Neuronal stem cell (in vitro differentiated cells): ENCODE measurements around the gene ATP4A.
A peak's percentile ranks its signal among the peaks of the same experiment; 100 is the strongest.

ENCODE experiments used
- DNase-seq: peaks from one replicate; pipeline ENCODE4 v3.0.0-alpha.2; 2013; ENCODE audit warnings: low spot score
- H2AFZ ChIP-seq: one replicate; pipeline ENCODE4 v1.6.1; 2013; ENCODE audit warnings: mild to moderate bottlenecking, low read length, inconsistent platforms
- H2AK5ac ChIP-seq: 2 replicates; pipeline ENCODE4 v1.6.1; 2013; ENCODE audit warnings: low read depth, mild to moderate bottlenecking, inconsistent platforms, low read length, moderate library complexity, mixed read lengths
- H2BK120ac ChIP-seq: 2 replicates; pipeline ENCODE4 v1.6.1; 2013; ENCODE audit warnings: low read depth, mild to moderate bottlenecking, inconsistent platforms, low read length, moderate library complexity, mixed read lengths
- H2BK12ac ChIP-seq: one replicate; pipeline ENCODE4 v1.6.1; 2013; ENCODE audit warnings: low read length, inconsistent platforms
- H2BK15ac ChIP-seq: 2 replicates; pipeline ENCODE4 v1.6.1; 2013; ENCODE audit warnings: mild to moderate bottlenecking, low read length, inconsistent platforms, mixed read lengths
- H2BK5ac ChIP-seq: one replicate; pipeline ENCODE4 v1.6.1; 2013; ENCODE audit warnings: inconsistent platforms, mild to moderate bottlenecking, low read length, moderate library complexity
- H3K14ac ChIP-seq: one replicate; pipeline ENCODE4 v1.6.1; 2013; ENCODE audit warnings: low read length, inconsistent platforms
- H3K18ac ChIP-seq: 2 replicates; pipeline ENCODE4 v1.6.1; 2013; ENCODE audit warnings: low read length, inconsistent platforms
- H3K23ac ChIP-seq: 2 replicates; pipeline ENCODE4 v1.6.1; 2013; ENCODE audit warnings: low read depth, mild to moderate bottlenecking, mixed read lengths, low read length, inconsistent platforms; ENCODE audit not compliant: poor library complexity
- H3K27ac ChIP-seq: replicated peaks from 3 replicates; pipeline ENCODE4 v1.5.1; 2013; ENCODE audit warnings: low read length, inconsistent platforms
- H3K27me3 ChIP-seq, 3 experiments: 2 replicates each; pipeline ENCODE4 v1.6.1; 2013; ENCODE audit warnings: low read length in 3 of 3, mild to moderate bottlenecking in 2 of 3, inconsistent platforms in 1 of 3, low read depth in 1 of 3, mixed read lengths in 1 of 3, moderate library complexity in 1 of 3; ENCODE audit not compliant: control insufficient read depth in 3 of 3, insufficient read depth in 3 of 3
- H3K36me3 ChIP-seq, 2 donors: replicated peaks in 1 of 2; 2 replicates each; pipeline ENCODE4 v1.6.1; 2013; ENCODE audit warnings: low read length in 2 of 2; ENCODE audit not compliant: control insufficient read depth in 2 of 2, insufficient read depth in 2 of 2
- H3K4ac ChIP-seq: 2 replicates; pipeline ENCODE4 v1.6.1; 2013; ENCODE audit warnings: inconsistent platforms, mild to moderate bottlenecking, low read length, moderate library complexity
- H3K4me1 ChIP-seq, 2 donors: 1 replicate in 1 of 2; 2 replicates in 1 of 2; pipeline ENCODE4 v1.6.1; 2013; ENCODE audit warnings: low read length in 2 of 2, low read depth in 1 of 2; ENCODE audit not compliant: control insufficient read depth in 2 of 2, insufficient read depth in 1 of 2
- H3K4me2 ChIP-seq: one replicate; pipeline ENCODE4 v1.6.1; 2013; ENCODE audit warnings: mild to moderate bottlenecking, low read length, inconsistent platforms; ENCODE audit not compliant: insufficient read depth, poor library complexity, severe bottlenecking
- H3K4me3 ChIP-seq, 2 donors: 2 replicates each; pipeline ENCODE4 v1.5.1; 2013; ENCODE audit warnings: low read length in 2 of 2, mild to moderate bottlenecking in 2 of 2, inconsistent platforms in 1 of 2, moderate library complexity in 1 of 2
- H3K79me1 ChIP-seq: one replicate; pipeline ENCODE4 v1.6.1; 2013; ENCODE audit warnings: low read depth, mild to moderate bottlenecking, inconsistent platforms, low read length, moderate library complexity
- H3K9ac ChIP-seq: one replicate; pipeline ENCODE4 v1.6.1; 2013; ENCODE audit warnings: mild to moderate bottlenecking, low read depth, low read length, inconsistent platforms; ENCODE audit not compliant: poor library complexity
- H3K9me3 ChIP-seq, 2 donors: replicated peaks in 1 of 2; 2 replicates each; pipeline versions ENCODE3 to v1.6.1; 2013; ENCODE audit warnings: low read length in 2 of 2, mild to moderate bottlenecking in 2 of 2, inconsistent platforms in 1 of 2, low read depth in 1 of 2, mixed read lengths in 1 of 2, moderate library complexity in 1 of 2; ENCODE audit not compliant: control insufficient read depth in 2 of 2, insufficient read depth in 1 of 2
- H4K8ac ChIP-seq: one replicate; pipeline ENCODE4 v1.6.1; 2013; ENCODE audit warnings: low read depth, mild to moderate bottlenecking, inconsistent platforms, low read length, moderate library complexity
- H4K91ac ChIP-seq: one replicate; pipeline ENCODE4 v1.6.1; 2013; ENCODE audit warnings: low read length, low read depth, mild to moderate bottlenecking, inconsistent platforms; ENCODE audit not compliant: poor library complexity
- WGBS, 2 donors: extraction: QIAGEN DNeasy Blood & Tissue Kit; methylation state at CpG; one replicate each; pipeline ENCODE4 v1.1.7; 2013; ENCODE audit warnings: missing lambda C conversion rate in 2 of 2, mixed read lengths in 1 of 2; ENCODE audit not compliant: insufficient read length in 2 of 2, insufficient replicate concordance in 1 of 2; ENCODE audit errors: extremely low coverage in 2 of 2; 5-methylcytosine and 5-hydroxymethylcytosine counted together

Gene ATP4A

GRCh38 chr19:35592226-35592625, 28.8 kb upstream of the ATP4A start:
- no peak overlapping the region for H4K91ac ChIP-seq

DNA sequence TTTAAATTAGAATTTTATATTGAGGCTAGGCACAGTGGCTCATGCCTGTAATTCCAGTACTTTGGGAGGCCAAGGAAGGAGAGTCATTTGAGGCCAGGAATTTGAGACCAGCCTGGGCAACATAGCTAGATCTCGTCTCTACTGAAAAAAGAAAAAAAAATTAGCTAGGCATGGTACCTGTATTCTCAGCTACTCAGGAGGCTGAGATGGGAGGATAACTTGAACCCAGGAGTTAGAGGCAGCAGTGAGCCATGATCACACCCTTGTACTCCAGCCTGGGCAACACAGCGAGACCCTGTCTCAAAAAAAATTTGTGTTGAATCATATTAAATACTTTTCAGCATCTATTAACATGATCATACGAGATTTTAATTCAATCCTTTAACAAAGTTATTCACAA, 27.4 kb upstream of the ATP4A start:
- no peaks in the 10 kb centered on the region for H3K79me1 ChIP-seq
- H2AK5ac ChIP-seq, result no peak overlapping the region
- no peak overlapping the region for H3K4ac ChIP-seq
- H3K9me3 ChIP-seq, result no peaks in the 10 kb centered on the region
- H3K4me2 ChIP-seq, result no peak overlapping the region
- H3K23ac ChIP-seq, result no peak overlapping the region
- H3K27me3 ChIP-seq, result peaks cover 0 to 3% (median 0%) of the 10 kb centered on the region in 3 experiments
- no peak overlapping the region for H2BK15ac ChIP-seq
- H3K18ac ChIP-seq, result no peak overlapping the region
- H3K27ac ChIP-seq, result no peak overlapping the region
- H3K36me3 ChIP-seq, result no peaks in the 10 kb centered on the region
- H3K9ac ChIP-seq, result no peak overlapping the region
- no peak overlapping the region for H2BK5ac ChIP-seq
- no peak for DNase-seq
- no peak overlapping the region for H4K91ac ChIP-seq
- H3K4me3 ChIP-seq, result no peak overlapping the region
- no peak overlapping the region for H3K14ac ChIP-seq
- no peak overlapping the region for H2AFZ ChIP-seq
- no peak overlapping the region for H2BK12ac ChIP-seq
- H2BK120ac ChIP-seq, result no peak overlapping the region
- peaks cover 0 to 2% of the 10 kb centered on the region in 2 donors for H3K4me1 ChIP-seq
- H4K8ac ChIP-seq, result no peak overlapping the region
- WGBS, 2 donors, result no CpG with 5 or more reads among the region's 3 CpGs

More at GRCh38 chr19:35592226-35592625, 28.8 kb upstream of the ATP4A start:
- no peak overlapping the region for H2AK5ac ChIP-seq
- H3K4me3 ChIP-seq, result no peak overlapping the region
- H3K79me1 ChIP-seq, result no peaks in the 10 kb centered on the region
- no peaks in the 10 kb centered on the region for H3K36me3 ChIP-seq
- no peak overlapping the region for H4K8ac ChIP-seq
- H3K4ac ChIP-seq, result peak overlapping the region; percentile 76
- peak overlapping the region; percentile 5 for H2AFZ ChIP-seq
- H3K23ac ChIP-seq, result no peak overlapping the region
- H3K18ac ChIP-seq, result no peak overlapping the region
- no CpG with 5 or more reads among the region's 8 CpGs for WGBS, 2 donors
- H2BK15ac ChIP-seq, result no peak overlapping the region
- no peak overlapping the region for H2BK5ac ChIP-seq
- H3K27ac ChIP-seq, result no peak overlapping the region
- H3K27me3 ChIP-seq, result peaks cover 0 to 3% (median 0%) of the 10 kb centered on the region in 3 experiments
- DNase-seq, result peak; percentile 17
- H2BK12ac ChIP-seq, result no peak overlapping the region
- no peak overlapping the region for H2BK120ac ChIP-seq
- H3K14ac ChIP-seq, result no peak overlapping the region
- H3K4me2 ChIP-seq, result no peak overlapping the region
- no peaks in the 10 kb centered on the region for H3K9me3 ChIP-seq
- H3K9ac ChIP-seq, result no peak overlapping the region
- peaks cover 0 to 2% of the 10 kb centered on the region in 2 donors for H3K4me1 ChIP-seq

GRCh38 chr19:35587321-35587720, 23.9 kb upstream of the ATP4A start:
- H2AFZ ChIP-seq, result no peak overlapping the region
- no peak overlapping the region for H3K18ac ChIP-seq
- H3K36me3 ChIP-seq, result no peaks in the 10 kb centered on the region
- no peak overlapping the region for H3K27ac ChIP-seq
- no peak overlapping the region for H3K4me2 ChIP-seq
- H3K4ac ChIP-seq, result no peak overlapping the region
- no peak overlapping the region for H3K9ac ChIP-seq
- H4K91ac ChIP-seq, result no peak overlapping the region
- no peak overlapping the region for H3K23ac ChIP-seq
- H2AK5ac ChIP-seq, result no peak overlapping the region
- H2BK120ac ChIP-seq, result no peak overlapping the region
- peaks cover 0 to 3% of the 10 kb centered on the region in 2 donors for H3K9me3 ChIP-seq
- H3K27me3 ChIP-seq, result peaks cover 0 to 3% (median 0%) of the 10 kb centered on the region in 3 experiments
- peaks cover 1% of the 10 kb centered on the region for H3K79me1 ChIP-seq
- no peak for DNase-seq
- no CpG with 5 or more reads among the region's 1 CpG for WGBS, 2 donors
- no peak overlapping the region for H4K8ac ChIP-seq
- peaks cover 0 to 2% of the 10 kb centered on the region in 2 donors for H3K4me1 ChIP-seq
- H3K14ac ChIP-seq, result no peak overlapping the region
- H2BK5ac ChIP-seq, result no peak overlapping the region
- H3K4me3 ChIP-seq, result no peak overlapping the region
- H2BK15ac ChIP-seq, result no peak overlapping the region
- no peak overlapping the region for H2BK12ac ChIP-seq

DNA sequence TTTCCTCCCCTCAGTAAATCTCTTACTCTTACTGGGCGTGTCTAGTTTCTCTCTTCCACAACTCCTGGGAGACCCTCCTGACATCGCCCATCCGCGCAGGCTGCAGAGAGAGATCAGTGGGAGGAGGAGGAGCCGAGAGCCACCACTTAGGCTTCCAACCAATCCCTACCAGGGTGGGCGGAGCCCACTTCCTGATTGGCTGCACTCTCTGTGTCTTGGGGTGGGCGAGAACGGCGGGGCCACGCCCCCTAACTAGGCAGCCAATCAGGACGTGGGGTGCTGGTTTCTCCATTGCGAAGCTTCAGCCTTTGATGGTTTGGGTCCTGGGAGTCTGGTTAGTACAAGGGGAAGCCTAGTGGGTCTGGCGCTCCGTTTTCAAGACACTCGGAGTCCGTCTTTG, 22.4 kb upstream of the ATP4A start, which contains the start of gene PMIS2:
Gene PMIS2 (plus strand): TSS at position 326 of the 400 bp plus-strand sequence. CDS start 87 bp downstream, outside the sequence.
- no peak for DNase-seq
- Histone ChIP-seq H2BK15ac (no peak within 1 kb of the TSS), H3K14ac (no peak within 1 kb of the TSS), H2AFZ (no peak within 1 kb of the TSS), H3K18ac (no peak within 1 kb of the TSS), H2BK120ac (no peak within 1 kb of the TSS), H4K8ac (no peak within 1 kb of the TSS), H2BK12ac (no peak within 1 kb of the TSS), H3K4me1 (no peaks in the 10 kb centered on the region), H2AK5ac (no peak within 1 kb of the TSS), H4K91ac (no peak within 1 kb of the TSS), H3K4me3 (no peak within 1 kb of the TSS), H3K79me1 (peaks cover 1% of the 10 kb centered on the region), H3K9ac (no peak within 1 kb of the TSS), H3K23ac (no peak within 1 kb of the TSS), H3K27me3 (peaks cover 0 to 3% (median 0%) of the 10 kb centered on the region in 3 experiments), H3K4ac (no peak within 1 kb of the TSS), H3K27ac (no peak within 1 kb of the TSS), H2BK5ac (no peak within 1 kb of the TSS), H3K9me3 (peaks cover 0 to 3% of the 10 kb centered on the region in 2 donors), H3K4me2 (no peak within 1 kb of the TSS), H3K36me3 (no peaks in the 10 kb centered on the region)
- WGBS, 2 donors, result no CpG with 5 or more reads among the region's 16 CpGs
